Measurements from ENCODE around the gene INHBE. TPM values are rescaled to one million over a fixed set of nuclear protein-coding genes. Genes with fewer than 3 reads are reported as not detected.

INHBE gene
- total RNA-seq, 1 donor, result 3.3 TPM

- Histone ChIP-seq H2AFZ (ENCODE audit: low read length) (peak overlapping the region; percentile 90), H4K20me1 (ENCODE audit: insufficient read depth, low read length) (peaks cover 12% of the 10 kb centered on the region), H3K4me2 (ENCODE audit: insufficient read depth, low read length) (peak overlapping the region; percentile 87), H3K27me3 (ENCODE audit: insufficient read depth, low read length) (no peaks in the 10 kb centered on the region), H3K4me3 (ENCODE audit: insufficient read depth, low read length) (peak overlapping the region; percentile 94), H3K4me1 (ENCODE audit: insufficient read depth, low read length) (peaks cover 9% of the 10 kb centered on the region), H3K36me3 (ENCODE audit: insufficient read depth, low read length) (peaks cover 34% of the 10 kb centered on the region), H3K27ac (ENCODE audit: low read depth, low read length) (peak overlapping the region; percentile 81), H3K79me2 (ENCODE audit: insufficient read depth, low read length) (peaks cover 42% of the 10 kb centered on the region), H3K9me3 (ENCODE audit: low read depth, low read length) (no peaks in the 10 kb centered on the region)
- DNase-seq (ENCODE audit: insufficient read length, low spot score, missing footprints), result no peak
- no peak for TF ChIP-seq CTCF (IDR thresholded peaks at IDR 0.05; ENCODE audit: extremely low read depth, low read depth, low read length)
These were observed 33.5 kb downstream of the INHBE start for GRCh38 chr12:57488402-57489156.

GRCh38 chr12:57489157-57489641, 34.1 kb downstream of the INHBE start:
- Histone ChIP-seq H2AFZ (ENCODE audit: low read length) (no peak overlapping the region), H3K27ac (ENCODE audit: low read depth, low read length) (peak overlapping the region; percentile 1), H3K9me3 (ENCODE audit: low read depth, low read length) (no peaks in the 10 kb centered on the region), H3K36me3 (ENCODE audit: insufficient read depth, low read length) (peaks cover 34% of the 10 kb centered on the region), H3K79me2 (ENCODE audit: insufficient read depth, low read length) (peaks cover 42% of the 10 kb centered on the region), H3K4me2 (ENCODE audit: insufficient read depth, low read length) (peak overlapping the region; percentile 87), H3K4me3 (ENCODE audit: insufficient read depth, low read length) (peak overlapping the region; percentile 94), H4K20me1 (ENCODE audit: insufficient read depth, low read length) (peaks cover 12% of the 10 kb centered on the region), H3K4me1 (ENCODE audit: insufficient read depth, low read length) (peaks cover 9% of the 10 kb centered on the region), H3K27me3 (ENCODE audit: insufficient read depth, low read length) (no peaks in the 10 kb centered on the region)
- no peak for DNase-seq (ENCODE audit: insufficient read length, low spot score, missing footprints)
- no peak for TF ChIP-seq CTCF (IDR thresholded peaks at IDR 0.05; ENCODE audit: extremely low read depth, low read depth, low read length)

GRCh38 chr12:57490126-57490525, 35.0 kb downstream of the INHBE start:
- peaks cover 42% of the 10 kb centered on the region for H3K79me2 ChIP-seq (ENCODE audit: insufficient read depth, low read length)
- no peak overlapping the region for H2AFZ ChIP-seq (ENCODE audit: low read length)
- peaks cover 12% of the 10 kb centered on the region for H4K20me1 ChIP-seq (ENCODE audit: insufficient read depth, low read length)
- no peak overlapping the region for H3K4me2 ChIP-seq (ENCODE audit: insufficient read depth, low read length)
- no peak overlapping the region for H3K4me3 ChIP-seq (ENCODE audit: insufficient read depth, low read length)
- peaks cover 34% of the 10 kb centered on the region for H3K36me3 ChIP-seq (ENCODE audit: insufficient read depth, low read length)
- H3K27ac ChIP-seq (ENCODE audit: low read depth, low read length), result peak overlapping the region; percentile 1
- DNase-seq (ENCODE audit: insufficient read length, low spot score, missing footprints), result no peak
- H3K4me1 ChIP-seq (ENCODE audit: insufficient read depth, low read length), result peaks cover 9% of the 10 kb centered on the region
- H3K27me3 ChIP-seq (ENCODE audit: insufficient read depth, low read length), result no peaks in the 10 kb centered on the region
- H3K9me3 ChIP-seq (ENCODE audit: low read depth, low read length), result no peaks in the 10 kb centered on the region
- no peak for TF ChIP-seq CTCF (IDR thresholded peaks at IDR 0.05; ENCODE audit: extremely low read depth, low read depth, low read length)
